NCI-H2196 treated with DMSO at 0.1 percent for 48 hours (cell line): ENCODE measurements around the gene SCAMP5.

Experiments
- DNase-seq: peaks from one replicate; lab custom pipeline; 2025; ENCODE audit not compliant: unreplicated experiment; lab: John Stamatoyannopoulos, UW

Gene SCAMP5

GRCh38 chr15:75021341-75021740, 26.0 kb downstream of the SCAMP5 start:
- no peak for DNase-seq

- no peak for DNase-seq
Observed at GRCh38 chr15:75022783-75023180, 27.4 kb downstream of the SCAMP5 start.

GRCh38 chr15:75023181-75023871, 28.0 kb downstream of the SCAMP5 start, which contains the start of gene PPCDC:
Gene PPCDC (plus strand): TSS chr15:75023590. CDS start chr15:75028319, 4,729 bp downstream.
- peak; percentile 80 for DNase-seq

- DNase-seq = peak; percentile 16
Observed at GRCh38 chr15:75023872-75024636, 28.7 kb downstream of the SCAMP5 start.

GRCh38 chr15:75025107-75025506, 29.7 kb downstream of the SCAMP5 start:
- peak; percentile 20 for DNase-seq

- peak; percentile 33 for DNase-seq
Observed at GRCh38 chr15:75025548-75026260, 30.3 kb downstream of the SCAMP5 start.

- no peak for DNase-seq
Observed at GRCh38 chr15:75027551-75027950, 32.2 kb downstream of the SCAMP5 start.

GRCh38 chr15:75028991-75029377, 33.6 kb downstream of the SCAMP5 start:
- no peak for DNase-seq

- peak; percentile 37 for DNase-seq
Observed at GRCh38 chr15:75029378-75030022, 34.1 kb downstream of the SCAMP5 start.

GRCh38 chr15:75030023-75030413, 34.7 kb downstream of the SCAMP5 start:
- DNase-seq = no peak

- no peak for DNase-seq
Observed at GRCh38 chr15:75030424-75030823, 35.1 kb downstream of the SCAMP5 start.

- no peak for DNase-seq
Observed at GRCh38 chr15:75031848-75032247, 36.5 kb downstream of the SCAMP5 start.

GRCh38 chr15:75032395-75032794, 37.0 kb downstream of the SCAMP5 start:
- no peak for DNase-seq

- DNase-seq = no peak
Observed at GRCh38 chr15:75033809-75034208, 38.4 kb downstream of the SCAMP5 start.

- no peak for DNase-seq
Observed at GRCh38 chr15:75034615-75035014, 39.3 kb downstream of the SCAMP5 start.

GRCh38 chr15:75036212-75036616, 40.9 kb downstream of the SCAMP5 start:
- DNase-seq = no peak

GRCh38 chr15:75037685-75038084, 42.3 kb downstream of the SCAMP5 start:
- no peak for DNase-seq

- no peak for DNase-seq
Observed at GRCh38 chr15:75038231-75038630, 42.9 kb downstream of the SCAMP5 start.

- no peak for DNase-seq
Observed at GRCh38 chr15:75042730-75043508, 47.6 kb downstream of the SCAMP5 start.

GRCh38 chr15:75043509-75044257, 48.3 kb downstream of the SCAMP5 start:
- peak; percentile 65 for DNase-seq
